Measurements from ENCODE around the gene PDLIM3.
A peak's percentile ranks its signal among the peaks of the same experiment; 100 is the strongest.
"Not testable (repeated sequence)": the region's sequence is repeated elsewhere in the genome, so short reads cannot be mapped to it uniquely, and the experiment has no call there.

Gene PDLIM3

DNA sequence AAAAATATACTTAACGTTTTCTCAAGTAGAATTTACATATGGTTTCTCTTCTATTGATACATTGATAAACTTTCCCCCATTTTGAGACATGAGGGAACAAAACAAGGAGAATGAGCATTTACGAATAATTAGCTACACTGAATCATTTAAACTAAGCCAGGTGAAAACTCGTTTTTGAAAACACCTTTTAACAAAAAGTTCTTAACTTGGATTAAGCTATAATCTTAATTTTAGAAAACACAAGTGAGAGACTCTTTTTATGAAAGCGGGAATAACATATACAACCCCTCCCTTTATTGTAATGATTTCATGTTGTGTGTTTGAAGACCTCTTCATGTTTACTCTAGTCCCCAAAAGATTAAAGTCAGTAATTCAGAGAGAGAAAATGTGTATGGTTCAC is 20.1 kb downstream of the PDLIM3 start:
- no peak for DNase-seq

GRCh38 chr4:185514182-185514697 is 21.1 kb downstream of the PDLIM3 start:
- DNase-seq: no peak

GRCh38 chr4:185513489-185514181 is 21.7 kb downstream of the PDLIM3 start:
- DNase-seq: no peak

DNA sequence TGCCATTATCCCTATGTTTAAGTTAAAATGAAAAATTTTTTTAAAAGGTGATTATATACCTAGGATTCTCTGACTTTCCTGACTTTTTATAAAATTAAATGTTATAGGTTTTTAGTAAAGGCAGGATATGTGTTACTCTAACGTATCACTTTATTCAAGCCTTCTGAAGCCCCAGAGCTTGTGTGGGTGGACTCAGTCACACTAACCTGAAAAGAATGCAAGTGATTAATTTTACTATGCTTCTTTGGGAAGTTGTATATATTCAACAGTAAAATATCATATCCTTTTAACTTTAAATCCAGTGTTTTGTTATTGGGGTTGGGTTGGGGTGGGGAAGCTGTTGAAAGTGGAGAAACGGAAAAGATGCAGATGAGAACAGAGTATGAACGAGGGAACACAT is 22.8 kb downstream of the PDLIM3 start:
- DNase-seq: no peak

DNA sequence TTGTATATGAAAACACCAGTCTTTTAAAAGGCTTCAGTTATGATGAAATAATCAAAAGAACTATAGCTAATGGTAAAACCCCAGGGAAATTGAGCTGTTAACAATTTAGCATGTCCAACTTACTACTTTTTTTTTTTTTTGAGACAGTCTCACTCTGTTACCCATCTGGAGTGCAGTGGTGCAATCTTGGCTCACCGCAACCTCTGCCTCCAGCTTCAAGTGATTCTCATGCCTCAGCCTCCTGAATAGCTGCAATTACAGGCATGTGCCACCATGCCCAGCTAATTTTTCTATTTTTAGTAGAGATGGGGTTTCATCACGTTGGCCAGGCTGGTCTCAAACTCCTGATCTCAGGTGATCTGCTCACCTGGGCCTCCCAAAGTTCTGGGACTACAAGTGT is 24.1 kb downstream of the PDLIM3 start:
- not testable (repeated sequence) for DNase-seq

DNA sequence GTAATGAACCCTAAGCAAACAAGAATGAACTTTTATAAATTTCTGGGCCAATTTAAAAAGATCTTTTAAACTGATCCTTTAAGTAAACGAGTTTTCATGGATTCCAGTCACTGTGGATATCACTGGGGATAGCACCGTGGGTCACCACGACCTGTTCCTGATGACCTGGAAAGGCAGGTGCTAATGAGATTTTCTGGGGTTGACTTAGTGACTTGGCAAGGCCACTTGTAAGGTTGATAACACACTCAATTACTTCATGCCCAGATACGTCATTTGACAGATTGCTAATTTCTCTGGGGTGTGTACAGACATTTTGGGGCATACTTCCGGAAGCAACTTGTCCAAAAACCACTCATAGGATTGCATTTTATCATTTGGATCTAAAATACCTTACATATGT is 24.5 kb downstream of the PDLIM3 start:
- DNase-seq: no peak

DNA sequence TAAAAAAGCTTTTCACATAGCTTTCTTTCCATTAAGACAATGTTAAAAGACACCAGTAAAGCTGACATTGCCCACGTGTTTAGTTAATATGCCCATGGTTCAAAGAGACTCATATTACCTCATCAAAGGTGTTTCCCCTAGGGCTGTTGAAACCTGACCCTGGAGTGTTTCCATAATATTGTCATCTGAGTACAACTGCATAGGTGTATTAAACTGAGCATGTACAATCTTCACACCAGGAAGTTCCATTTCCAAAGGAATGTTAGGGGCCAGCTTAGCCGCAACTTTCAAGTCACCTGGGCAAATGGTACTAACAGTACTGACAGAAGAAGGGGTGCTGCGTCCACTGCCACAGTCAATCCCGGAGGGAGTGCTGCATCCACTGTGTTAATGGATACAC is 27.1 kb downstream of the PDLIM3 start:
- peak; percentile 55 for DNase-seq

DNA sequence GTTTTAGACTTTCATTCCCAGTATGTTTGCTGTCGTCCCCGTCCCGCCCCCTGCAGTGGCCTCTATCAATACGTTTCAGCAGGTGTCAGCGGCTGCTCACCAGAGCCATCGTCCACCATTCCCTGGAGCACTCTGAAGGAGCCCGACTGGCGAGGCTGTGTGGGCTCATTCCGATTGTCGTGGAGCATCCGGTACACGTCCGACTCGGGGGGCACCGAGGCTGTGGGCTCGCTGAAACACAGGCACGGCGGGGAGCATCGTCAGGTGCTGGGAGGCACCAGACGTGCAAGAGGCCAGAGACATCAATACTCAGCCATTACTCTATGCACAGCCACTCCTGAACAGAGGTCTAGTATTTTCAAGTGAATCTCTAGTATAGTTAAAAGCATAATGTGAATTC is 28.9 kb downstream of the PDLIM3 start:
- DNase-seq: no peak

DNA sequence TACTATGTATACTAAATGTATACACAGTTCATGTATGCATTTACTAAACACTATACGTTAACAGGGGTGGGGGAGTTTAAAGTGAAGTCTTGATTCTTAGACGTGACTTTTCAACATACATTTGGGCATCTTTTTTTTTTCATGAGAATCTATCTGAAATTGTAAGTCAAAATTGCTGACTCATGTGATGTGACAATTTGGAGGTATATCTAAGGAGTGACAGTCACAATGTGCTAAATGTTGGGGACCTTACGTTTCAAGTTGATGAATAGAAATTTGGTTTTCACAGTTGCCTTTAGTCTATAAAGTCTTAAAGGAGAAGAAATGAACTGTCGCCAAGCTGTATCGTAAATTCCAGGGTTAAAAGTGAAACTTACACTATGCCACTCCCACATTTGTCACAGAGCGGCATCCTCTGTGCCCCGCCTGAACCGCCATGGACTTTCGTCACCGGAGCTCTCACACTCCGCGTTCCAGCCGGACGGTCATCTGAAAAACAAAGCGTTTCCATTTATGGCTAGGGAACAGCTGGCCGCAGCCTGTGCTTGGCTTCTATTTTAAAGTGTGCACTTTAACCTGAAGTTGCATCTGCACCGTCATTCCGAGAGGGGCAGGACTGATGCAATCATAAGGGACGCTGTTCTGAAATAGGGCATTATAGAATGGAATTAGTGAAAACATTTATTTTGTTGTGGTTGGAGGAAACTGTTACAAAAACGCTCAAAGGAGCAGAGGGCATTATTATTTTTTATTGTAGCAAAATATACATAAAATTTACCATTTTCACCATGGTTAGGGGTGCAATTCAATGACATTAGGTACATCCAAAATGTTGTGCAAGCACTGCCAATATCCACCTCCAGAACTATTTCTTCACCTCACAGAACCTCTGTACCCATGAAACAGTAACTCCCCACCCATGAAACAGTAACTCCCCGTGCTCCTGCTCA is 30.9 kb downstream of the PDLIM3 start:
- no peak for DNase-seq

DNA sequence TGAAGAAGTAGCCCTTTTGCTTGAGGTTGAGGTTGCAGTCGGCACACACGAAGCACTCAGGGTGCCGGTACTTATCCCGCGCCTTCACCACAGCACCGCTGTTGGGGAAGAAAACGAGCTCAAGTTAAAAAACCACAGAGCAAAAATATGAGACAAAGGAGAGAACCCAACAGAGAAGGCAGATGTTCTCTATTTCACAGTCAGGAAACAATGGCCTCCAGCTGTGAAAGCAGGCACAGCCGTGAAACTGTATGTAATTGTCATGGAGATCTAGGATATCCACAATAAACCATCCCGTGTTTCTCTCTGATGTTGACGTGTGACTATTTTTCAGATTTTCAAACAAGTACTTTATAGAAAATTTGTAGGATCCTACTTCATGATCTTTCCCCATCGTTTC is 32.9 kb downstream of the PDLIM3 start:
- peak; percentile 10 for DNase-seq

GRCh38 chr4:185500576-185500975 is 34.7 kb downstream of the PDLIM3 start:
- DNase-seq: no peak

- no peak for DNase-seq
These were observed 35.3 kb downstream of the PDLIM3 start for GRCh38 chr4:185500035-185500434.

DNA sequence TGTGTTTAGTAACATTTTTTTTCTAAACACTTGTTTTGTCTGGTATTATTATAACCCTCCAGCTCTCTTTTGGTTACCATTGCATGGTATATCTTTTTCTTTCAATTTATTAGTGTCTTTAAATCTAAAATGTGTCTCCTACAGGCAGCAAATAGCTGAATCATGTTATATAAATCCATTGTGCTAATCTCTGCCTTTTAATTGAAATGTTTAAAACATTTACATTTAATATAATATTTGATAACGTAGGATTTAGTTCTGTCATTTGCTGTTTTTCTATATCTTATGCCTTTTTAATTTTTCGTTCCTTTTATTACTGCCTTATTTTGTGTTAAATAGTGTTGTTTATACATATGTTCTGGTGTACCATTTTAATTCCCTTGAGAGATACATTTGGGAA is 46.7 kb downstream of the PDLIM3 start:
- DNase-seq: no peak

GRCh38 chr4:185481401-185481800 is 53.9 kb downstream of the PDLIM3 start:
- no peak for DNase-seq

DNA sequence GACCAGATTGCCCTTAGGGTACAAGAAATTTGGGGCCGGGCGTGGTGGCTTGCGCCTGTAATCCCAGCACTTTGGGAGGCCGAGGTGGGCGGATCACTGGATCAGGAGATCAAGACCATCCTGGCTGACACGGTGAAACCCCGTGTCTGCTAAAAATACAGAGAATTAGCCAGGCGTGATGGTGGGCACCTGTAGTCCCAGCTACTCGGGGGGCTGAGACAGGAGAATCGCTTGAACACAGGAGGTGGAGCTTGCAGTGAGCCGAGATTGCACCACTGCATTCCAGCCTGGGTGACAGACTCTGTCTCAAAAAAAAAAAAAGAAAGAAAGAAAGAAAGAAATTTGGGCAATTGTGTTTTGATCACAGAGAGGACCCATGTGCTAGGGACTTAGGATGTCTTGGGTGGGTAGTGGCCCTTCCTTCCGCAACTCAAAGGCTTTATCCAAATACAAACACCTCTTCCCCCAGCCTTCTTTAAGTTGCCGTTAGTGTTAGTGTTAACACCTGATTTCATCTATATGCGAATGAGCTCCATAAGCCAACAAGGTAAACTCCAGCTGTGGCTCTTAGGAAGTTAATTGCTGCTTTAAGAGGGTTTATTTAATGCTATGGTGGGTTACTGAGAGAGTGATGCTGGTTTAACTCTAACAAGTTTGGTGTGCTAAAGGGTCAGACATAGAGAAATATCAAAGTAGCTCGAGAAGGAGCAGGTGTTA is 55.1 kb downstream of the PDLIM3 start:
- DNase-seq: no peak

DNA sequence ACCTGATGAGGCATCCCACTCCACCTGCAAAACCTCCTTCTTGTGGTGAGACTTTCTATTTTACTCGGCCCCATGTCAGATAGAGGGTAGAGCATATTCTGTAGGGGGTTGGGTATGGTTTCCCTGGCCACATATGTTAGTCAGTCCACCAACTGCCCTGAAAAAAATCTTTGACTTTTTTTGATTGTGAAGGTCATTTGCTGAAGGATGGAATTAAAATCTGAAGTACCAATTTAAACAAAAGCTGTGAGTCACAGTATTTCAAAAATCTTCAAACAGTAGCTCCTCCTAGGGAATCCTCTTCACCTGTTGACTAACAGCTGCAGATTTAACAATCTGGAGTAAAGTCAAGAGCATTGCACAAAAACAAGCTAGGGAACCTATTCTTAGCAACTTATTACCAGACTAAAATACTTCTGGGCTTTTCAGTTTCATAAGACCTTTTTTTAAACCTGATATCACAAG is 55.8 kb downstream of the PDLIM3 start:
- DNase-seq: no peak

GRCh38 chr4:185473247-185473646 is 62.1 kb downstream of the PDLIM3 start:
- DNase-seq: no peak

DNA sequence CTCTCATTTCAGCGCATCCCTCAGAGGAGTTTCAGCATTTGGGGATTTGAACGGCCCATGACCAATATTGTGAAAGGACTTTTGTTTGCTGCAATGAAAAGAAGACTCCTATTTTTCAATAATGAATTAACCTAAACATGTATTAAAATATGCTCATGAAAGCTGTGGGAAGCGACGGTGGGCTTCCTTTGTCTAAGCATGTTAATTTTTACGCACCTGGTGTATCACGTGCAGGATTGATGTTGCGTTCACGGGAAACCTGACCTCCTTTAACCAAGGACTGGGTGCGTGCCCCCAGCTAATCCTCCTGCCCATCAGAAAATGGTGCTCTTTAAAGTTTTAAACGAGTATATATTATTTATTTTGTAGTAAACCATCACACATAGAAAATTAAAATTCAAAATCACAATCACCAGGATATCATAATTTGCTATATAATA is 63.2 kb downstream of the PDLIM3 start:
- DNase-seq: no peak

DNA sequence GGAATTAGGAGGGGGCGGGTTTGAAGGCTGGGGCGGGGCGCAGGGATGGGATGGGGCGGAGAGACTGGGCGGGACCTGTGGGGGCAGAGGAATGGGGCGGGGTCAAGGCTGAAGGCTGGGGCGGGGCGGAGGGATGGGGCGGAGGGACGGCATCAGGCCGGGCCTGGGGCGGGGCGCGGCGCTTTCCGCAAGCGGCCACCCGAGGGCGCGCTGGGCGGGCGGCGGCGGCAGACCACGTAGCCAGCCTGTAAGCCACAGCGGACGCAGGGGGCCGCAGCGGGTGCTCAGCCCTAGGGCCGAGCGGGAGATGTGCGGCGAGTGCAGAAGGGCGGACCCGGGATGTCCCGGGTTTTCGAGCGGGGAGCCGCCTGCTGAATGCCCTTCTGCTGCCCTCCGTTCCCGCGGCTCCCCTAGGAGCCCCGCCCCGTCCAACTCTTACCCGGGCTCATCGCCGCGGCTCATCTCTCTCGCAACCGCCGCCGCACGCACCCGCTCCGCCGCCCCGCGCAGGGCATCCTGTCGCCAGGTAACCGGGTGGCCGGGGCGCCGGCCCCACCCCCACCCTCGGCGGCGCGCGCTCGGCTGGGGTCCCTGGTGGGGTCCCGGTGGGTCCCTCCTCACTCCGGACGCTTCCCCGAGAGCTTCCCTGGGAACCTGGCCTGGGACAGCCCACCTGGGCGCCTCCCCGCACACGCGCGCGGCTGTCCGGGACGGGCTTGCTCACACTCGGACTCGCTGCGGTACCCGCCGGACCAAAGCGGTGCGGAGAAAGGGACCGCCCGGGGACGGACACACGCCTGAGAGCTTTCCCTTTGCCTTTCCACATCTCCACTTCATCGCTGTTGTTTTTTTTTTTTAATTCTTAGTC is 63.8 kb downstream of the PDLIM3 start, which contains the start of gene CCDC110:
CCDC110 (minus strand) TSS at position 499 of the 868 bp plus-strand sequence; CDS start at position 449, 50 bp downstream.
- peak; percentile 68 for DNase-seq

DNA sequence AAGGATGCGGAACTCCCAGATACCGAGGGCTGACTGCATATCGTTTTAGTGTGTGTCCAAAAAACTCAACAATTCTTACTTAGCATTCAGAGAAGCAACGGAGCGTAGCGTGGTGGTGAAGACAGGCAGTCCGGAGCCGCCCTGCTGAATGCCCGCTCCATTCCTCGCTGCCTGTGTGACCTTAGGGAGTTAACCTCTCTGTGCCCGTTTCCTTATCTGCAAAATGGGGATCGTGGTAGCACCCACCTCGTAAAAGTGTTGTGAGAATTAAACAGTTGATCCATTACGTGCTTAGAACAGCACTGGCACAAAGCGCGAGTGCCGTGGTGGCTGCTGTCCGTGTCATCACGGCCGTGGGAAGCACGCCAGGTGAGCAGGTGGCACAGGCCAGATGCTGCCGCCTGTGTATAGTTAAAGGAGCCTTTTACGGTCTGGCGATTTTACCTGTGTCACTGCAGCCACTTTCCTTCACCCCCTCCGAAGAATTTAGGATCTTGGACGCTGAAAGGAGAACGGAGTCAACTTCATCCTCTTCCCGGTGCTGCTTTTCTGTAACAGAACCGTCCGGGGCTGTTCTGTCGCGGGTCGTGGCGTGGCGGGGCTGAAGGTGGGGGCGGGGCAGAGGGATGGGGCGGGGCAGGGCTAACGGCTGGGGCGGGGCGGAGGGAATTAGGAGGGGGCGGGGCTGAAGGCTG is 64.7 kb downstream of the PDLIM3 start:
- no peak for DNase-seq

DNA sequence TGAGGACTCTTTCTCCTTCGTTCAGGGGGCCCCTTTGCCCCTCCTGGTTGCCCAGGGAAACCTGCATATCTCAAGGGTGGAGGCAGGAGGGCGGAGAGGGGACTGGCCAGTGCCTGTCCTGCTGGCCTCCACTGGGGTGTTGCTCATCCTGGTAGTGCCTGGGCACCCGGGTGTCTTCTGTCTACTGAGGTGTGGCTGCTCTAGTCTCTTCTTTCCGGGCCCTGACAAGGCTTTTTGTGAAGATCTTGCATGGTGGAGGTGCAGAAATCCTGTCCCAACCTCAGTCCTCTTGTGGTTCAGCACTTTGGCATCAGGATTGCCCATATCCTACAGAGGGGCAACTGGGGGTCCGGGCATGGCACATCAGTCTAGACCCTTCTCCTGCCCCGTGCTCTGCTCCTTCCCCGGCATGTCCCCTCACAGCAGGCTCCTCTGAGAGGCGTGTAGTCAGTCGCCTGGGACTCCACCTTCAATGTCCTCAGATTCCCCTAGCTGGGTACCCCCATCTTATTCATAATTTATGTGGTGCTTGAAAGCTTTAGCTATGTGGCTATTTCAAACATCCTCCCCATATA is 65.6 kb downstream of the PDLIM3 start:
- DNase-seq: no peak
